HepG2 (cell line): ENCODE results near the gene C11orf68. TPM values are rescaled to one million over a fixed set of nuclear protein-coding genes. Genes with fewer than 3 reads are reported as not detected.

ENCODE experiments used
- FOXK1 ChIP-seq: sonication (generic); formaldehyde crosslinking; IDR thresholded peaks from 2 replicates; pipeline ENCODE4 v1.4.0; 2020; ENCODE audit warnings: low read depth, missing genetic modification reagents, borderline replicate concordance
- GATAD1 ChIP-seq: IDR thresholded peaks from 2 replicates; pipeline ENCODE4 v1.6.1; 2016; ENCODE audit warnings: missing genetic modification reagents, missing compliant biosample characterization
- HDAC2 ChIP-seq: sonication (generic); formaldehyde crosslinking; IDR thresholded peaks from 2 replicates; pipeline ENCODE4 v1.4.0; 2020; ENCODE audit warnings: missing genetic modification reagents
- ISX ChIP-seq: sonication (generic); formaldehyde crosslinking; conservative IDR thresholded peaks from 2 replicates; pipeline ENCODE4 v1.5.0; 2020; ENCODE audit warnings: missing genetic modification reagents
- KLF6 ChIP-seq: IDR thresholded peaks from 2 replicates; pipeline ENCODE4 v1.8.0; 2016; ENCODE audit warnings: missing biosample characterization, missing genetic modification reagents
- LCORL ChIP-seq, 2 experiments: fragments of 450-650 bp in 1 of 2; sonication (generic) in 1 of 2; formaldehyde crosslinking in 1 of 2; IDR thresholded peaks; 2 replicates each; pipeline versions ENCODE4 v1.5.0 to v1.6.1; 2017 to 2020; ENCODE audit warnings: antibody characterized with exemption in 1 of 2, missing genetic modification reagents in 1 of 2
- MAF1 ChIP-seq: sonication (generic); formaldehyde crosslinking; IDR thresholded peaks from 2 replicates; pipeline ENCODE4 v1.5.0; 2020; ENCODE audit warnings: missing genetic modification reagents, borderline replicate concordance
- MAX ChIP-seq: IDR thresholded peaks from 2 replicates; pipeline ENCODE4 v1.6.1; 2012; ENCODE audit warnings: inconsistent platforms
- MXD1 ChIP-seq: sonication (generic); formaldehyde crosslinking; IDR thresholded peaks from 2 replicates; pipeline ENCODE4 v1.4.0; 2020; ENCODE audit warnings: mild to moderate bottlenecking, missing genetic modification reagents
- MXD4 ChIP-seq: IDR thresholded peaks from 2 replicates; pipeline ENCODE4 v1.6.1; 2016; ENCODE audit warnings: mild to moderate bottlenecking, missing biosample characterization, missing genetic modification reagents
- NPAS2 ChIP-seq: sonication (generic); formaldehyde crosslinking; IDR thresholded peaks from 2 replicates; pipeline ENCODE4 v1.8.0; 2022; ENCODE audit warnings: mild to moderate bottlenecking, missing genetic modification reagents, borderline replicate concordance
- PLRG1 ChIP-seq: fragments of 450-650 bp; conservative IDR thresholded peaks from 2 replicates; pipeline ENCODE4 v1.6.1; 2016
- RBM39 ChIP-seq: fragments of 200-400 bp; formaldehyde crosslinking; IDR thresholded peaks from one replicate; pipeline ENCODE4 v1.6.1; 2018; ENCODE audit warnings: antibody characterized with exemption, mild to moderate bottlenecking, low read depth, low read length; ENCODE audit not compliant: poor library complexity, severe bottlenecking
- RFX3 ChIP-seq: IDR thresholded peaks from 2 replicates; pipeline ENCODE4 v1.6.1; 2016; ENCODE audit warnings: missing biosample characterization, missing genetic modification reagents
- RFXAP ChIP-seq: sonication (generic); formaldehyde crosslinking; IDR thresholded peaks from 2 replicates; pipeline ENCODE4 v1.4.0; 2020; ENCODE audit warnings: missing genetic modification reagents, borderline replicate concordance
- SMARCE1 ChIP-seq: fragments of 450-650 bp; IDR thresholded peaks from 2 replicates; pipeline ENCODE4 v1.6.1; 2017; ENCODE audit warnings: borderline replicate concordance
- SP1 ChIP-seq, 2 experiments: fragments of 450-650 bp in 1 of 2; sonication (generic) in 1 of 2; formaldehyde crosslinking in 1 of 2; IDR thresholded peaks; 2 replicates each; pipeline versions ENCODE4 v1.4.0 to v1.6.1; 2016 to 2020; ENCODE audit warnings: missing genetic modification reagents in 1 of 2
- STAG1 ChIP-seq: sonication (generic); formaldehyde crosslinking; IDR thresholded peaks from 2 replicates; pipeline ENCODE4 v1.4.0; 2020; ENCODE audit warnings: missing genetic modification reagents
- TAF15 ChIP-seq: fragments of 200-400 bp; formaldehyde crosslinking; IDR thresholded peaks from one replicate; pipeline ENCODE4 v1.6.1; 2018; ENCODE audit warnings: mild to moderate bottlenecking, low read depth, low read length; ENCODE audit not compliant: poor library complexity, severe bottlenecking
- TBX2 ChIP-seq: sonication (generic); formaldehyde crosslinking; IDR thresholded peaks from 2 replicates; pipeline ENCODE4 v1.5.0; 2020; ENCODE audit warnings: missing genetic modification reagents, mild to moderate bottlenecking, borderline replicate concordance
- THAP11 ChIP-seq: IDR thresholded peaks from 2 replicates; pipeline ENCODE4 v1.6.1; 2016; ENCODE audit warnings: missing biosample characterization, missing genetic modification reagents
- ZFY ChIP-seq: sonication (generic); formaldehyde crosslinking; IDR thresholded peaks from 2 replicates; pipeline ENCODE4 v1.4.0; 2020; ENCODE audit warnings: missing genetic modification reagents
- ZNF280D ChIP-seq: sonication (generic); formaldehyde crosslinking; IDR thresholded peaks from 2 replicates; pipeline ENCODE4 v1.5.1; 2020; ENCODE audit warnings: mild to moderate bottlenecking, missing genetic modification reagents
- ZNF558 ChIP-seq: sonication (generic); formaldehyde crosslinking; IDR thresholded peaks from 2 replicates; pipeline ENCODE4 v1.9.0; 2022; ENCODE audit warnings: mild to moderate bottlenecking, missing genetic modification reagents, borderline replicate concordance
- ZNF749 ChIP-seq: sonication (generic); formaldehyde crosslinking; IDR thresholded peaks from 2 replicates; pipeline ENCODE4 v1.8.0; 2022; ENCODE audit warnings: mild to moderate bottlenecking, missing genetic modification reagents, moderate library complexity, borderline replicate concordance
- ZNF775 ChIP-seq: sonication (generic); formaldehyde crosslinking; IDR thresholded peaks from 2 replicates; pipeline ENCODE4 v1.4.0; 2020; ENCODE audit warnings: missing genetic modification reagents, mild to moderate bottlenecking, moderate library complexity, borderline replicate concordance
- ZNF781 ChIP-seq: sonication (generic); formaldehyde crosslinking; IDR thresholded peaks from 2 replicates; pipeline ENCODE4 v1.5.1; 2020; ENCODE audit warnings: borderline replicate concordance, mild to moderate bottlenecking, missing genetic modification reagents; ENCODE audit errors: not compliant biosample characterization
- ZSCAN20 ChIP-seq: sonication (generic); formaldehyde crosslinking; IDR thresholded peaks from 2 replicates; pipeline ENCODE4 v1.4.0; 2020; ENCODE audit warnings: missing genetic modification reagents, mild to moderate bottlenecking, borderline replicate concordance
- ZSCAN25 ChIP-seq: sonication (generic); formaldehyde crosslinking; IDR thresholded peaks from 2 replicates; pipeline ENCODE4 v1.8.0; 2022; ENCODE audit warnings: mild to moderate bottlenecking, missing genetic modification reagents
- polyA plus RNA-seq, 8 experiments: library from polyadenylated mRNA; depleted of rRNA in 3 of 8; stranded (reverse) in 7 of 8; unstranded in 1 of 8; fragments of >200 nt; fragmentation: Illumina TruSeq in 4 of 8; extraction: Trizol in 4 of 8; gene quantifications; 2 replicates each; pipeline versions ENCODE4 v1.2.1 to v1.2.3, GENCODE V29; 2011 to 2016; ENCODE audit warnings: low read depth in 4 of 8, missing spikeins in 1 of 8, mixed read lengths in 1 of 8; ENCODE audit not compliant: insufficient read depth in 1 of 8
- total RNA-seq, 5 experiments: library from RNA; depleted of rRNA; stranded (reverse); fragments of >200 nt; fragmentation: Illumina TruSeq; extraction: Trizol; gene quantifications; 2 replicates each; pipeline ENCODE4 v1.2.3, GENCODE V29; 2016; ENCODE audit warnings: low read depth in 1 of 5

C11orf68 gene
- total and polyA plus RNA-seq, 2 of the 13 experiments (the other 11 are each of a cell fraction or from before 2014, with no cell fraction given), result 8.4 to 28.3 TPM

- TF ChIP-seq TAF15 (peak; percentile 42), MAF1 (CRISPR knock-in tag) (0 out of 2 replicates have a peak, but pooled peaks have one; percentile 35), SMARCE1 (no peak), PLRG1 (no peak), ZSCAN20 (CRISPR knock-in tag) (no peak), TBX2 (CRISPR knock-in tag) (peak; percentile 28; the same call in 1 of the 2 replicates), ZSCAN25 (CRISPR knock-in tag) (peak; percentile 22; the same call in 1 of the 2 replicates), FOXK1 (CRISPR knock-in tag) (peak; percentile 73; the same call in 1 of the 2 replicates), ZFY (peak; percentile 21; the same call in 1 of the 2 replicates), RFX3 (no peak), MXD1 (CRISPR knock-in tag) (no peak), THAP11 (CRISPR knock-in tag) (peak; percentile 66), NPAS2 (CRISPR knock-in tag) (no peak), HDAC2 (CRISPR knock-in tag) (0 out of 2 replicates have a peak, but pooled peaks have one; percentile 28), SP1 (IDR thresholded peaks at IDR 0.05) (no peak), SP1 (CRISPR knock-in tag; IDR thresholded peaks at IDR 0.05) (peak; percentile 73), MXD4 (no peak), KLF6 (CRISPR knock-in tag) (no peak), RBM39 (peak; percentile 37), LCORL (IDR thresholded peaks at IDR 0.05) (no peak), LCORL (CRISPR knock-in tag; IDR thresholded peaks at IDR 0.05) (no peak), GATAD1 (CRISPR knock-in tag) (peak; percentile 36; the same call in 1 of the 2 replicates), MAX (peak; percentile 44; the same call in 1 of the 2 replicates), STAG1 (CRISPR knock-in tag) (peak; percentile 88), ZNF781 (CRISPR knock-in tag) (no peak), ZNF775 (CRISPR knock-in tag) (no peak), RFXAP (CRISPR knock-in tag) (peak; percentile 41; the same call in 1 of the 2 replicates), ZNF749 (no peak), ZNF558 (CRISPR knock-in tag) (no peak), ZNF280D (CRISPR knock-in tag) (no peak), ISX (no peak)
Observed at GRCh38 chr11:65884716-65885092, 34.2 kb downstream of the C11orf68 start (continued).
